Measurements from ENCODE around the gene PTPRZ1. TPM values are rescaled to one million over a fixed set of nuclear protein-coding genes. Genes with fewer than 3 reads are reported as not detected.

The PTPRZ1 gene
- total and polyA plus RNA-seq, 2 of the 13 experiments (the other 11 are each of a cell fraction or from before 2014, with no cell fraction given), result not detected

- TF ChIP-seq EZH2 (conservative IDR thresholded peaks at IDR 0.05; ENCODE audit: low read depth, low read length) (no peak), CREB1 (IDR thresholded peaks at IDR 0.05) (no peak), CREB1 (CRISPR knock-in tag; IDR thresholded peaks at IDR 0.05) (0 out of 2 replicates have a peak, but pooled peaks have one; percentile 19)
Observed at GRCh38 chr7:121994625-121995410, 121.9 kb downstream of the PTPRZ1 start (continued).

- Histone ChIP-seq H3K27ac (ENCODE audit: extremely low read length, insufficient read depth, low read length) (no peak overlapping the region), H3K4me1 (ENCODE audit: insufficient read depth, low read length) (no peaks in the 10 kb centered on the region), H3K9ac (ENCODE audit: insufficient read depth, low read depth, low read length) (no peak overlapping the region), H4K20me1 (ENCODE audit: insufficient read depth, low read length) (no peaks in the 10 kb centered on the region), H2AFZ (ENCODE audit: low read length) (no peak overlapping the region), H3K4me2 (ENCODE audit: low read depth, low read length) (no peak overlapping the region), H3K79me2 (ENCODE audit: insufficient read depth, low read length) (no peaks in the 10 kb centered on the region), H3K4me3 (replicated peaks in 1 of 3; ENCODE audit: insufficient read depth in 1 of 3, low read depth in 2 of 3, low read length in 3 of 3) (no peak overlapping the region), H3K27me3 (ENCODE audit: control insufficient read depth in 1 of 2, insufficient read depth in 2 of 2, low read length in 2 of 2) (no peaks in the 10 kb centered on the region), H3K9me3 (ENCODE audit: low read length) (no peaks in the 10 kb centered on the region), H3K36me3 (replicated peaks in 1 of 2; ENCODE audit: control insufficient read depth in 1 of 2, insufficient read depth in 2 of 2, low read length in 2 of 2) (no peaks in the 10 kb centered on the region)
- ChIA-PET CTCF (ENCODE audit: low intra/inter-chr PET ratio, low total read pairs) (no interaction called here), POLR2A (no interaction called here)
- no peak for ATAC-seq
- 2% methylated on average over 2 of the region's 2 CpGs for WGBS (ENCODE audit: low lambda C conversion rate)
- in situ Hi-C loops (cut with HindIII; ENCODE audit: extremely low pct_ligation_motif_present, low pct_unique_long_range_greater_than_20kb), result loop anchor here (10.0 kb wide), 1 partner anchor 642 kb away; no protein-coding TSS in a partner anchor
- no TSS peak for BruUV-seq (replicated peaks)
- intact Hi-C loops (cut with micrococcal nuclease; ENCODE audit: unreplicated experiment), result no loop called here
- FAIRE-seq, result no peak
- DNase-seq (ENCODE audit: low spot score), result no peak
- no peak for TF ChIP-seq ZNF335 (CRISPR knock-in tag; IDR thresholded peaks at IDR 0.05)
- no peak for TF ChIP-seq ZMYM3 (CRISPR knock-in tag; IDR thresholded peaks at IDR 0.05)
- TF ChIP-seq MBNL3 (CRISPR knock-in tag; conservative IDR thresholded peaks at IDR 0.05), result no peak
- no peak for TF ChIP-seq FOXM1 (CRISPR knock-in tag; IDR thresholded peaks at IDR 0.05)
- no peak for TF ChIP-seq SIN3B (IDR thresholded peaks at IDR 0.05; ENCODE audit: low read length)
- TF ChIP-seq CREM (IDR thresholded peaks at IDR 0.05), result no peak
- TF ChIP-seq CREM (CRISPR knock-in tag; IDR thresholded peaks at IDR 0.05), result no peak
- no peak for TF ChIP-seq ZNF501 (CRISPR knock-in tag; IDR thresholded peaks at IDR 0.05)
- TF ChIP-seq TBP (CRISPR knock-in tag; IDR thresholded peaks at IDR 0.05), result no peak
- no peak for TF ChIP-seq ZNF781 (CRISPR knock-in tag; IDR thresholded peaks at IDR 0.05; ENCODE audit: borderline replicate concordance, not compliant biosample characterization)
- no peak for TF ChIP-seq ZBTB38 (CRISPR knock-in tag; IDR thresholded peaks at IDR 0.05)
- no peak for TF ChIP-seq HBP1 (CRISPR knock-in tag; IDR thresholded peaks at IDR 0.05; ENCODE audit: low read depth)
- TF ChIP-seq CSRNP1 (CRISPR knock-in tag; IDR thresholded peaks at IDR 0.05), result no peak
- TF ChIP-seq AFF4 (CRISPR knock-in tag; IDR thresholded peaks at IDR 0.05), result no peak
- TF ChIP-seq MYNN (CRISPR knock-in tag; IDR thresholded peaks at IDR 0.05; ENCODE audit: low read depth), result no peak
Observed at GRCh38 chr7:122006687-122007086, 133.7 kb downstream of the PTPRZ1 start.
